A549 (cell line): ENCODE data around the gene KRTAP9-7. TPM values are rescaled to one million over a fixed set of nuclear protein-coding genes. Genes with fewer than 3 reads are reported as not detected.
A peak's percentile ranks its signal among the peaks of the same experiment; 100 is the strongest.

Source experiments
- ATAC-seq, 2 experiments: fragments of 200-7000 bp in 1 of 2; fragments of >200 bp in 1 of 2; cut with Nextera tagmentation in 1 of 2; cut with Tn5 transposase in 1 of 2; 3 replicates each; pipeline versions ENCODE4 v1.8.0 to v1.9.1; 2018 to 2020; ENCODE audit warnings: mild to moderate bottlenecking in 1 of 2, moderate library complexity in 1 of 2
- CTCF ChIA-PET: fragments of 300-600 bp; sonication (Branson Sonifier 250); formaldehyde crosslinking; extraction: SDS; loops from one replicate; lab custom pipeline; 2021; ENCODE audit warnings: antibody characterized with exemption, inconsistent platforms; lab: Yijun Ruan, JAX
- POLR2A ChIA-PET: fragments of 350-600 bp; formaldehyde crosslinking; extraction: SDS; loops from one replicate; lab custom pipeline; 2021; ENCODE audit warnings: antibody characterized with exemption, inconsistent platforms; lab: Yijun Ruan, JAX
- DNase-seq, 2 experiments: peaks; one replicate each; pipeline versions ENCODE4 v3.0.0 to v3.0.0-alpha.2; 2011 to 2016; ENCODE audit warnings: low read depth in 1 of 2, low spot score in 1 of 2
- FAIRE-seq: peaks from 2 replicates; lab custom pipeline; 2011; peaks lifted over from hg19 to GRCh38; lab: Jason Lieb, UNC
- H3K27ac ChIP-seq, 2 experiments: fragments of >200 bp; sonication (Bioruptor Twin); formaldehyde crosslinking; 3 replicates each; pipeline ENCODE4 v1.5.1; 2016 to 2017
- H3K4me1 ChIP-seq: fragments of >200 bp; sonication (Bioruptor Twin); formaldehyde crosslinking; 3 replicates; pipeline ENCODE4 v1.6.1; 2016
- H3K4me2 ChIP-seq: fragments of >200 bp; sonication (Bioruptor Twin); formaldehyde crosslinking; 3 replicates; pipeline ENCODE4 v1.6.1; 2016
- H3K4me3 ChIP-seq: fragments of >200 bp; sonication (Bioruptor Twin); formaldehyde crosslinking; 3 replicates; pipeline ENCODE4 v1.5.1; 2016
- H3K9me3 ChIP-seq: fragments of >200 bp; sonication (Bioruptor Twin); formaldehyde crosslinking; 3 replicates; pipeline ENCODE4 v1.6.1; 2016
- CBX2 ChIP-seq: fragments of 200-600 bp; sonication (generic); IDR thresholded peaks from 2 replicates; pipeline ENCODE4 v1.6.1; 2016; ENCODE audit warnings: low read depth, mild to moderate bottlenecking, borderline replicate concordance
- CHD4 ChIP-seq: fragments of 200-600 bp; sonication (generic); IDR thresholded peaks from 2 replicates; pipeline ENCODE4 v1.6.1; 2016; ENCODE audit warnings: antibody characterized with exemption, mild to moderate bottlenecking, borderline replicate concordance
- EHF ChIP-seq: fragments of 250-450 bp; sonication (Bioruptor Pico); IDR thresholded peaks from 2 replicates; pipeline ENCODE4 v1.5.0; 2020; ENCODE audit warnings: mild to moderate bottlenecking
- FOSL2 ChIP-seq, 2 experiments: fragments of 450-650 bp in 1 of 2; fragments of >200 bp in 1 of 2; sonication (Bioruptor Twin) in 1 of 2; formaldehyde crosslinking; IDR thresholded peaks; 2 replicates each; pipeline versions ENCODE4 v1.5.0 to v1.6.1; 2016 to 2020; ENCODE audit warnings: mild to moderate bottlenecking in 1 of 2, moderate library complexity in 1 of 2
- MYC ChIP-seq: IDR thresholded peaks from 2 replicates; pipeline ENCODE4 v1.6.1; 2012; ENCODE audit warnings: mild to moderate bottlenecking, inconsistent platforms, low read length, improper control_type of control experiment, borderline replicate concordance
- NFE2L2 ChIP-seq: fragments of 150-350 bp; conservative IDR thresholded peaks from 2 replicates; pipeline ENCODE4 v1.6.1; 2014; ENCODE audit warnings: low read length
- POLR2AphosphoS2 ChIP-seq: conservative IDR thresholded peaks from 2 replicates; pipeline ENCODE4 v1.6.1; 2012; ENCODE audit warnings: low read length, improper control_type of control experiment, inconsistent platforms
- RCOR1 ChIP-seq: fragments of 150-350 bp; IDR thresholded peaks from 2 replicates; pipeline ENCODE4 v1.6.1; 2014; ENCODE audit warnings: antibody characterized with exemption, low read length, low read depth
- RFX5 ChIP-seq: fragments of 450-650 bp; IDR thresholded peaks from 2 replicates; pipeline ENCODE4 v1.7.1; 2014; ENCODE audit warnings: antibody characterized with exemption, mild to moderate bottlenecking, moderate library complexity
- SMC3 ChIP-seq: fragments of >200 bp; sonication (Bioruptor Twin); formaldehyde crosslinking; IDR thresholded peaks from 3 replicates; pipeline ENCODE4 v1.6.1; 2018; ENCODE audit warnings: inconsistent platforms
- SREBF2 ChIP-seq: fragments of 450-650 bp; IDR thresholded peaks from 2 replicates; pipeline ENCODE4 v1.6.1; 2014; ENCODE audit warnings: mild to moderate bottlenecking, moderate library complexity
- ZC3H11A ChIP-seq: fragments of 450-650 bp; IDR thresholded peaks from 2 replicates; pipeline ENCODE4 v1.6.1; 2014; ENCODE audit warnings: antibody characterized with exemption, mild to moderate bottlenecking
- ZFP36 ChIP-seq: fragments of 450-650 bp; IDR thresholded peaks from 2 replicates; pipeline ENCODE4 v1.6.1; 2014; ENCODE audit warnings: borderline replicate concordance; ENCODE audit not compliant: partially characterized antibody
- ZNF302 ChIP-seq: fragments of 250-450 bp; sonication (Bioruptor Pico); IDR thresholded peaks from 2 replicates; pipeline ENCODE4 v1.9.0; 2021; ENCODE audit warnings: inconsistent platforms, mild to moderate bottlenecking, moderate library complexity
- WGBS: methylation state at CpG from one replicate; pipeline ENCODE4 v1.1.6; 2017; ENCODE audit errors: missing lambda C conversion rate; 5-methylcytosine and 5-hydroxymethylcytosine counted together
- polyA plus RNA-seq, 4 experiments: library from polyadenylated mRNA; depleted of rRNA in 3 of 4; stranded (reverse); fragments of >200 nt; fragmentation: RNase III in 1 of 4; extraction: RNeasy Plus Mini Kit Qiagen cat#74134 plus additional on column Dnase treatment in 1 of 4; gene quantifications; 2 replicates in 3 of 4; 3 replicates in 1 of 4; pipeline ENCODE4 v1.2.3, GENCODE V29; 2011 to 2017
- TF ChIP-seq, protein P1 (sequence below): fragments of 200-600 bp; sonication (generic); IDR thresholded peaks from 2 replicates; pipeline ENCODE4 v1.6.1; 2016; ENCODE audit warnings: antibody characterized with exemption, mild to moderate bottlenecking, moderate library complexity
- TF ChIP-seq, protein P2 (sequence below): fragments of 450-650 bp; IDR thresholded peaks from 2 replicates; pipeline ENCODE4 v1.6.1; 2014; ENCODE audit warnings: antibody characterized with exemption
- TF ChIP-seq, protein P3 (sequence below): fragments of >200 bp; sonication (Bioruptor Twin); formaldehyde crosslinking; IDR thresholded peaks from 2 replicates; pipeline ENCODE4 v1.6.1; 2016
- TF ChIP-seq, protein P4 (sequence below): fragments of 150-350 bp; IDR thresholded peaks from 2 replicates; pipeline ENCODE4 v1.6.1; 2014; ENCODE audit warnings: low read depth, mild to moderate bottlenecking, low read length
- TF ChIP-seq, protein P5 (sequence below): fragments of 250-450 bp; sonication (Bioruptor Pico); IDR thresholded peaks from 2 replicates; pipeline ENCODE4 v1.5.0; 2020; ENCODE audit warnings: low read depth, mild to moderate bottlenecking, moderate library complexity
- TF ChIP-seq, protein P6 (sequence below): IDR thresholded peaks from 2 replicates; pipeline ENCODE4 v1.6.1; 2012

Gene KRTAP9-7
- polyA plus RNA-seq, 2 of the 4 experiments (the other 2 are of a cell fraction), result not detected

DNA sequence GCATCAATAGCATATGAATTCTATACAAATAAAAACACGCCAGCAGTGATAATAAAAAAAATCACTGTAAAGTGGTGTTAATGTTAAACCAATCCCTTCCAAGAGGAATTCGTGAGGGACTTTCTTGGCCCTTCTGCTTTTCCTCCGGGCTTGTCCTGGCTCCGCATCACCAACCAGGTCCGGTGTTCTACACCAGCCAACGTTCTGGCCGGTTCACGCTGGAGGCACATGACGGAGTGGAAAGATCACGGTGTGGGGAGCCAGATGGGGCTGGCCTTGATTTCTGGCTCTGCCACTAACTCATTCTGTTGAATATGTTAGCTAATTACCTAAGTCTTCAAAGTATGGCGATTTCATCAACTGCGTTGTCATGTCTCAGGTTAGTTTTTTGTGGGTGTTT is 28.6 kb downstream of the KRTAP9-7 start:
- Histone ChIP-seq H3K4me3 (no peak overlapping the region), H3K4me1 (no peaks in the 10 kb centered on the region), H3K4me2 (no peak overlapping the region), H3K9me3 (no peaks in the 10 kb centered on the region), H3K27ac (no peak overlapping the region)
- no peak for ATAC-seq
- no peak for TF ChIP-seq CBX2
- TF ChIP-seq, protein P1, sequence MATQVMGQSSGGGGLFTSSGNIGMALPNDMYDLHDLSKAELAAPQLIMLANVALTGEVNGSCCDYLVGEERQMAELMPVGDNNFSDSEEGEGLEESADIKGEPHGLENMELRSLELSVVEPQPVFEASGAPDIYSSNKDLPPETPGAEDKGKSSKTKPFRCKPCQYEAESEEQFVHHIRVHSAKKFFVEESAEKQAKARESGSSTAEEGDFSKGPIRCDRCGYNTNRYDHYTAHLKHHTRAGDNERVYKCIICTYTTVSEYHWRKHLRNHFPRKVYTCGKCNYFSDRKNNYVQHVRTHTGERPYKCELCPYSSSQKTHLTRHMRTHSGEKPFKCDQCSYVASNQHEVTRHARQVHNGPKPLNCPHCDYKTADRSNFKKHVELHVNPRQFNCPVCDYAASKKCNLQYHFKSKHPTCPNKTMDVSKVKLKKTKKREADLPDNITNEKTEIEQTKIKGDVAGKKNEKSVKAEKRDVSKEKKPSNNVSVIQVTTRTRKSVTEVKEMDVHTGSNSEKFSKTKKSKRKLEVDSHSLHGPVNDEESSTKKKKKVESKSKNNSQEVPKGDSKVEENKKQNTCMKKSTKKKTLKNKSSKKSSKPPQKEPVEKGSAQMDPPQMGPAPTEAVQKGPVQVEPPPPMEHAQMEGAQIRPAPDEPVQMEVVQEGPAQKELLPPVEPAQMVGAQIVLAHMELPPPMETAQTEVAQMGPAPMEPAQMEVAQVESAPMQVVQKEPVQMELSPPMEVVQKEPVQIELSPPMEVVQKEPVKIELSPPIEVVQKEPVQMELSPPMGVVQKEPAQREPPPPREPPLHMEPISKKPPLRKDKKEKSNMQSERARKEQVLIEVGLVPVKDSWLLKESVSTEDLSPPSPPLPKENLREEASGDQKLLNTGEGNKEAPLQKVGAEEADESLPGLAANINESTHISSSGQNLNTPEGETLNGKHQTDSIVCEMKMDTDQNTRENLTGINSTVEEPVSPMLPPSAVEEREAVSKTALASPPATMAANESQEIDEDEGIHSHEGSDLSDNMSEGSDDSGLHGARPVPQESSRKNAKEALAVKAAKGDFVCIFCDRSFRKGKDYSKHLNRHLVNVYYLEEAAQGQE, result no peak
- TF ChIP-seq, protein P2, sequence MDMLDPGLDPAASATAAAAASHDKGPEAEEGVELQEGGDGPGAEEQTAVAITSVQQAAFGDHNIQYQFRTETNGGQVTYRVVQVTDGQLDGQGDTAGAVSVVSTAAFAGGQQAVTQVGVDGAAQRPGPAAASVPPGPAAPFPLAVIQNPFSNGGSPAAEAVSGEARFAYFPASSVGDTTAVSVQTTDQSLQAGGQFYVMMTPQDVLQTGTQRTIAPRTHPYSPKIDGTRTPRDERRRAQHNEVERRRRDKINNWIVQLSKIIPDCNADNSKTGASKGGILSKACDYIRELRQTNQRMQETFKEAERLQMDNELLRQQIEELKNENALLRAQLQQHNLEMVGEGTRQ, result no peak
- no peak for TF ChIP-seq SMC3
- no peak for TF ChIP-seq ZFP36
- no peak for TF ChIP-seq ZNF302 (CRISPR knock-in tag)
- TF ChIP-seq ZC3H11A, result no peak
- TF ChIP-seq NFE2L2, result no peak
- no peak for TF ChIP-seq MYC
- no peak for TF ChIP-seq RCOR1
- no peak for TF ChIP-seq EHF (CRISPR knock-in tag)
- no peak for TF ChIP-seq RFX5
- TF ChIP-seq, protein P3, sequence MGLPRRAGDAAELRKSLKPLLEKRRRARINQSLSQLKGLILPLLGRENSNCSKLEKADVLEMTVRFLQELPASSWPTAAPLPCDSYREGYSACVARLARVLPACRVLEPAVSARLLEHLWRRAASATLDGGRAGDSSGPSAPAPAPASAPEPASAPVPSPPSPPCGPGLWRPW, result no peak
- no peak for TF ChIP-seq CHD4
- TF ChIP-seq FOSL2 (IDR thresholded peaks at IDR 0.05), result no peak
- no peak for TF ChIP-seq FOSL2 (CRISPR knock-in tag; IDR thresholded peaks at IDR 0.05)
- no peak for TF ChIP-seq POLR2AphosphoS2
- ChIA-PET CTCF (interaction anchor here (1.4 to 3.3 kb wide), 4 partner anchors 12 to 25 kb away, joined by 3 to 7 read pairs (median 4); no protein-coding TSS in a partner anchor), POLR2A (no interaction called here)
- WGBS, result 80% methylated on average over 12 of the region's 12 CpGs
- DNase-seq, result no peak
- no peak for FAIRE-seq

DNA sequence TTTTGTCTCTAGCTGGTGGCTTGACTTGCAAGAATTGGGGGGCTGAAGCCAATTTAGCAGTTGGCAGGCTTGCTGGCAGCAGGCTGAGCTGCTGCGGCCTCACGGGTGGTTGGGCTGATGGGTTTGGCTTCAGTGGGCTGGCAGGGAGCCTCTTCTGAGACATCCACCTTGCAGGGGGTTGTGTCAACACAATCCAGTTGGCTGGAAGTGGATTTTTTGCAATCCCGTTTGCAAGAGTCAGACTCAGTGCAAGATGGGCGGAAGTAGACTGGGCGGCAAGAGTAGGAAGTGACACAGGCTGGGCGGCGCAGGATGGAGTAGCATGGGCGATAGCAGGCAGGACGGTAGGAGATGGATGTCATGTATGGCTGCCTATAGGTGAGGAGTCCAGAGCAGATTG is 32.1 kb downstream of the KRTAP9-7 start:
- CTCF ChIA-PET, result interaction anchor here (1.2 to 3.2 kb wide), 6 partner anchors 9 to 450 kb away, joined by 3 to 23 read pairs (median 4); no protein-coding TSS in a partner anchor
- FAIRE-seq (no peak), DNase-seq (no peak)

DNA sequence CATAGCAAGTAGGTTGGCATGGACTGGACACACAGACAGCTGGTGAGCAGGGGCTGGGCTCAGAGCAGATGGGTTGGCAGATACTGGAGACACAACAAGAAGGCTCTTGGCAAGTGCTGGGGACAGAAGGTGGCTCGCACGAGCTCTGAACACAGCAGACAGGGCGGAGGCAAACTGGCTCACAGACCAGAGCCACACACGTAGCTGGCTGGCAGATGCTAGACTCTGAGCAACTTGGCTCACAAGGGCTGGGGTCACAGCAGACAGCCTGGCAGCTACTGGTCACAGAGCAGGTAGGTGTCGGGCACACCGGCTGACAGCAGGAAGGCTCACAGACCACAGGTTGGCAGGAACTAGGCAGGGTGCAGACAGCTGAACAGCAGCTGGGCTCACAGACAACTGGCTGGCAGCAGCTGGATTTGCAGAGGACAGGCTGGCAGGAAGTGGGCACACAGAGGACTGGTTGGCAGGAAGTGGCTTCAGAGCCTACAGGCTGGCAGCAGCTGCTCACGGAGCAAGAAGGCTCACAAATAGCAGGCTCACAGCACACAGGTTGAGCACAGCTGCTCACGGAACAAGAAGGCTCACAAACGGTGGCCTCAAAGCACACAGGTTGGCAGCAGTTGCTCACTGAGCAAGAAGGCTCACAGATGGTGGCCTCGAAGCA is 32.9 kb downstream of the KRTAP9-7 start:
- Histone ChIP-seq H3K4me1 (no peaks in the 10 kb centered on the region), H3K27ac (no peak overlapping the region), H3K9me3 (no peaks in the 10 kb centered on the region), H3K4me3 (no peak overlapping the region), H3K4me2 (no peak overlapping the region)
- ChIA-PET POLR2A (no interaction called here), CTCF (interaction anchor here (1.1 to 3.2 kb wide), 7 partner anchors 14 to 451 kb away, joined by 3 to 23 read pairs (median 4); no protein-coding TSS in a partner anchor)
- WGBS, result 70% methylated on average over 10 of the region's 10 CpGs
- DNase-seq, result no peak
- no peak for FAIRE-seq
- ATAC-seq, result peak; percentile 19 to 44; a peak in 1 of 6 replicates
- TF ChIP-seq, protein P4, sequence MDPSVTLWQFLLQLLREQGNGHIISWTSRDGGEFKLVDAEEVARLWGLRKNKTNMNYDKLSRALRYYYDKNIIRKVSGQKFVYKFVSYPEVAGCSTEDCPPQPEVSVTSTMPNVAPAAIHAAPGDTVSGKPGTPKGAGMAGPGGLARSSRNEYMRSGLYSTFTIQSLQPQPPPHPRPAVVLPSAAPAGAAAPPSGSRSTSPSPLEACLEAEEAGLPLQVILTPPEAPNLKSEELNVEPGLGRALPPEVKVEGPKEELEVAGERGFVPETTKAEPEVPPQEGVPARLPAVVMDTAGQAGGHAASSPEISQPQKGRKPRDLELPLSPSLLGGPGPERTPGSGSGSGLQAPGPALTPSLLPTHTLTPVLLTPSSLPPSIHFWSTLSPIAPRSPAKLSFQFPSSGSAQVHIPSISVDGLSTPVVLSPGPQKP, result no peak
- TF ChIP-seq MYC (no peak), ZFP36 (no peak)
- TF ChIP-seq, protein P5, sequence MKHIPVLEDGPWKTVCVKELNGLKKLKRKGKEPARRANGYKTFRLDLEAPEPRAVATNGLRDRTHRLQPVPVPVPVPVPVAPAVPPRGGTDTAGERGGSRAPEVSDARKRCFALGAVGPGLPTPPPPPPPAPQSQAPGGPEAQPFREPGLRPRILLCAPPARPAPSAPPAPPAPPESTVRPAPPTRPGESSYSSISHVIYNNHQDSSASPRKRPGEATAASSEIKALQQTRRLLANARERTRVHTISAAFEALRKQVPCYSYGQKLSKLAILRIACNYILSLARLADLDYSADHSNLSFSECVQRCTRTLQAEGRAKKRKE, result no peak
- TF ChIP-seq, protein P1, result no peak
- TF ChIP-seq, protein P6, sequence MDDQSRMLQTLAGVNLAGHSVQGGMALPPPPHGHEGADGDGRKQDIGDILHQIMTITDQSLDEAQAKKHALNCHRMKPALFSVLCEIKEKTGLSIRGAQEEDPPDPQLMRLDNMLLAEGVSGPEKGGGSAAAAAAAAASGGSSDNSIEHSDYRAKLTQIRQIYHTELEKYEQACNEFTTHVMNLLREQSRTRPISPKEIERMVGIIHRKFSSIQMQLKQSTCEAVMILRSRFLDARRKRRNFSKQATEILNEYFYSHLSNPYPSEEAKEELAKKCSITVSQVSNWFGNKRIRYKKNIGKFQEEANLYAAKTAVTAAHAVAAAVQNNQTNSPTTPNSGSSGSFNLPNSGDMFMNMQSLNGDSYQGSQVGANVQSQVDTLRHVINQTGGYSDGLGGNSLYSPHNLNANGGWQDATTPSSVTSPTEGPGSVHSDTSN, result no peak

More for the DNA sequence above, 32.1 kb downstream of the KRTAP9-7 start:
- POLR2A ChIA-PET, result no interaction called here
- no peak overlapping the region for H3K27ac ChIP-seq
- no peak; a peak in 1 of 6 replicates for ATAC-seq
- H3K4me2 ChIP-seq, result no peak overlapping the region
- H3K4me3 ChIP-seq, result no peak overlapping the region
- no peaks in the 10 kb centered on the region for H3K4me1 ChIP-seq
- H3K9me3 ChIP-seq, result no peaks in the 10 kb centered on the region
- no peak for TF ChIP-seq SREBF2
- WGBS, result 93% methylated on average over 9 of the region's 9 CpGs
